Mucosa of descending colon (tissue), 3 donors: Measurements from ENCODE around the gene RHOT1. TPM values are rescaled to one million over a fixed set of nuclear protein-coding genes. Genes with fewer than 3 reads are reported as not detected.
"Not testable (repeated sequence)": the region's sequence is repeated elsewhere in the genome, so short reads cannot be mapped to it uniquely, and the experiment has no call there.

Experiments used
- ATAC-seq: fragments of 200-7000 bp; cut with Tn5 transposase; one replicate; pipeline ENCODE4 v1.9.1; 2020; ENCODE audit warnings: mild to moderate bottlenecking, moderate library complexity
- DNase-seq, 3 donors: peaks; one replicate each; pipeline ENCODE4 v3.0.0-alpha.2; 2020
- H3K36me3 ChIP-seq: fragments of 200-600 bp; one replicate; pipeline ENCODE4 v1.8.0; 2021; ENCODE audit warnings: low read depth, mild to moderate bottlenecking
- H3K4me1 ChIP-seq: fragments of 200-600 bp; one replicate; pipeline ENCODE4 v1.8.0; 2021; ENCODE audit warnings: low read depth, mild to moderate bottlenecking
- H3K4me3 ChIP-seq: fragments of 200-600 bp; one replicate; pipeline ENCODE4 v1.8.0; 2021; ENCODE audit warnings: mild to moderate bottlenecking
- H3K9me3 ChIP-seq: fragments of 200-600 bp; one replicate; pipeline ENCODE4 v1.8.0; 2021; ENCODE audit warnings: mild to moderate bottlenecking
- CTCF ChIP-seq: fragments of 200-600 bp; IDR thresholded peaks from one replicate; pipeline ENCODE4 v1.8.0; 2022; ENCODE audit warnings: antibody characterized with exemption, mild to moderate bottlenecking
- intact Hi-C, 2 donors: fragments of 100-400 bp; cut with DNase I in 1 of 2; cut with micrococcal nuclease in 1 of 2; formaldehyde crosslinking; loops; one replicate each; pipeline versions ENCODE4 v1.11.0 to v1.11.1; 2022; cut with DNase I, micrococcal nuclease
- total RNA-seq, 3 donors: library from RNA; stranded (reverse); fragmentation: NEBNext Ultra II Directional in 2 of 3; extraction: Animal tissue kit (Norgen Biotek cat#: 25700) in 2 of 3; gene quantifications; one replicate each; pipeline versions ENCODE4 v1.2.1 to v1.2.4, GENCODE V29; 2021 to 2023
- donor health status: DM: no; HTN: no; CAD: no; lungs with moderate emphysema.
- donor health status: DM: no; HTN: no; CAD: no.
- donor health status: DM: no; HTN: yes; CAD: no.

Gene RHOT1
- total RNA-seq, 3 donors from 2014 or later = 21.2 to 48.6 (median 21.4) TPM

GRCh38 chr17:32261417-32261736 is 119.1 kb downstream of the RHOT1 start:
- DNase-seq = no peak
- no peak overlapping the region for H3K4me3 ChIP-seq
- no peak for TF ChIP-seq CTCF
- peaks cover 12% of the 10 kb centered on the region for H3K4me1 ChIP-seq
- intact Hi-C loops = no loop called here
- no peaks in the 10 kb centered on the region for H3K9me3 ChIP-seq
- ATAC-seq = no peak
- no peaks in the 10 kb centered on the region for H3K36me3 ChIP-seq

- no peaks in the 10 kb centered on the region for H3K36me3 ChIP-seq
- DNase-seq (no peak), ATAC-seq (no peak)
- TF ChIP-seq CTCF = no peak
- intact Hi-C loops = no loop called here
- peaks cover 19% of the 10 kb centered on the region for H3K4me1 ChIP-seq
- no peak overlapping the region for H3K4me3 ChIP-seq
- H3K9me3 ChIP-seq = no peaks in the 10 kb centered on the region
Observed at GRCh38 chr17:32261936-32262510, 119.7 kb downstream of the RHOT1 start.

- ATAC-seq, H3K36me3 ChIP-seq, intact Hi-C loops, H3K4me3 ChIP-seq, DNase-seq, H3K9me3 ChIP-seq: not testable (repeated sequence)
- peaks cover 21% of the 10 kb centered on the region for H3K4me1 ChIP-seq
Observed at GRCh38 chr17:32263515-32263914, 121.2 kb downstream of the RHOT1 start.

- no peaks in the 10 kb centered on the region for H3K36me3 ChIP-seq
- ATAC-seq (no peak), DNase-seq (no peak)
- no peaks in the 10 kb centered on the region for H3K9me3 ChIP-seq
- no peak for TF ChIP-seq CTCF
- intact Hi-C loops = no loop called here
- H3K4me3 ChIP-seq = no peak overlapping the region
- H3K4me1 ChIP-seq = peaks cover 21% of the 10 kb centered on the region
Observed at GRCh38 chr17:32264140-32264799, 122.0 kb downstream of the RHOT1 start.

GRCh38 chr17:32264823-32265191 is 122.5 kb downstream of the RHOT1 start:
- intact Hi-C loops = loop anchor here in 1 of 2 donors (5.0 kb wide), 1 partner anchor 57 kb away; no protein-coding TSS in a partner anchor
- ATAC-seq = no peak

More at GRCh38 chr17:32264823-32265191, 122.5 kb downstream of the RHOT1 start:
- no peak for TF ChIP-seq CTCF
- Histone ChIP-seq H3K36me3 (no peaks in the 10 kb centered on the region), H3K4me3 (no peak overlapping the region), H3K9me3 (no peaks in the 10 kb centered on the region), H3K4me1 (peaks cover 21% of the 10 kb centered on the region)
- DNase-seq = no peak
